OCI-LY7 (cell line): ENCODE measurements around the gene STAT5B.

Experiments used
- CTCF ChIP-seq: fragments of 200-600 bp; sonication (generic); conservative IDR thresholded peaks from 2 replicates; pipeline ENCODE4 v1.5.1; 2014; ENCODE audit warnings: mild to moderate bottlenecking, antibody characterized with exemption, low read length, moderate library complexity, mixed read lengths
- EZH2phosphoT487 ChIP-seq: fragments of 200-600 bp; sonication (generic); IDR thresholded peaks from 2 replicates; pipeline ENCODE4 v1.6.1; 2018; ENCODE audit warnings: low read depth, borderline replicate concordance, mild to moderate bottlenecking, mixed run types, antibody characterized with exemption, low read length, moderate library complexity, mixed read lengths

GRCh38 chr17:42315402-42316156 lies 39.4 kb upstream of the STAT5B start:
- no peak for TF ChIP-seq CTCF
- TF ChIP-seq EZH2phosphoT487 = no peak
